GM13977 (cell line): ENCODE data around the gene PUS7L.

Experiments used
- DNase-seq: peaks from one replicate; pipeline ENCODE4 v3.0.0; 2012; ENCODE audit warnings: low spot score
- CTCF ChIP-seq: IDR thresholded peaks from 2 replicates; pipeline ENCODE4 v1.5.1; 2012; ENCODE audit warnings: mild to moderate bottlenecking, control low read depth; ENCODE audit not compliant: insufficient read depth; ENCODE audit errors: extremely low read depth, missing control alignments
- in situ Hi-C: fragments of 300-500 bp; cut with MboI; formaldehyde crosslinking; loops from one replicate; pipeline ENCODE4 v1.12.0; 2022; ENCODE audit warnings: low sequenced_read_pairs, low pct_unique_long_range_greater_than_20kb, mixed read lengths, inconsistent platforms; ENCODE audit not compliant: unreplicated experiment

PUS7L gene

GRCh38 chr12:43675048-43675904 is 83.3 kb downstream of the PUS7L start:
- no peak for TF ChIP-seq CTCF
- no peak for DNase-seq
- in situ Hi-C loops, result no loop called here

GRCh38 chr12:43669373-43669772 is 89.2 kb downstream of the PUS7L start:
- no peak for TF ChIP-seq CTCF
- in situ Hi-C loops, result no loop called here
- DNase-seq, result no peak
